Uterus (tissue), 2 donors: ENCODE data around the gene MRGPRX3.

Experiments
- CTCF ChIP-seq, 4 experiments: fragments of 200-600 bp in 2 of 4; fragments of 450-650 bp in 2 of 4; sonication (generic) in 2 of 4; IDR thresholded peaks; one replicate each; pipeline ENCODE4 v1.5.1; 2016 to 2019; ENCODE audit warnings: antibody characterized with exemption in 4 of 4, mild to moderate bottlenecking in 2 of 4, moderate library complexity in 1 of 4
- POLR2A ChIP-seq, 2 donors: fragments of 450-650 bp; IDR thresholded peaks; one replicate each; pipeline ENCODE4 v1.6.1; 2016; ENCODE audit warnings: antibody characterized with exemption in 2 of 2, mild to moderate bottlenecking in 1 of 2, moderate library complexity in 1 of 2

GRCh38 chr11:18172666-18173065 lies 40.3 kb downstream of the MRGPRX3 start, which contains the start of gene MRGPRX4:
- no peak for TF ChIP-seq CTCF (IDR thresholded peaks at IDR 0.05)
- no peak for TF ChIP-seq POLR2A (IDR thresholded peaks at IDR 0.05)
